HepG2 (cell line): Measurements from ENCODE around the gene MYO10. TPM values are rescaled to one million over a fixed set of nuclear protein-coding genes. Genes with fewer than 3 reads are reported as not detected.

Source experiments
- DBP ChIP-seq: sonication (generic); formaldehyde crosslinking; IDR thresholded peaks from 2 replicates; pipeline ENCODE4 v1.4.0; 2020; ENCODE audit warnings: missing genetic modification reagents; ENCODE audit errors: not compliant biosample characterization
- EED ChIP-seq: sonication (generic); formaldehyde crosslinking; IDR thresholded peaks from 2 replicates; pipeline ENCODE4 v1.5.0; 2020; ENCODE audit warnings: mild to moderate bottlenecking, missing genetic modification reagents
- GABPB1 ChIP-seq: IDR thresholded peaks from 2 replicates; pipeline ENCODE4 v1.6.1; 2016; ENCODE audit warnings: mild to moderate bottlenecking, missing genetic modification reagents, moderate library complexity, missing compliant biosample characterization
- GFI1 ChIP-seq: sonication (generic); formaldehyde crosslinking; IDR thresholded peaks from 2 replicates; pipeline ENCODE4 v1.5.0; 2020; ENCODE audit warnings: missing genetic modification reagents, mild to moderate bottlenecking, borderline replicate concordance
- GLI4 ChIP-seq: sonication (generic); formaldehyde crosslinking; IDR thresholded peaks from 2 replicates; pipeline ENCODE4 v1.5.1; 2020; ENCODE audit warnings: missing genetic modification reagents, mild to moderate bottlenecking, moderate library complexity, borderline replicate concordance
- IRF2 ChIP-seq: IDR thresholded peaks from 2 replicates; pipeline ENCODE4 v1.6.1; 2018; ENCODE audit warnings: missing genetic modification reagents, missing compliant biosample characterization
- KLF13 ChIP-seq: sonication (generic); formaldehyde crosslinking; IDR thresholded peaks from 2 replicates; pipeline ENCODE4 v1.4.0; 2020; ENCODE audit warnings: mild to moderate bottlenecking, missing genetic modification reagents
- MTA1 ChIP-seq: sonication (generic); formaldehyde crosslinking; IDR thresholded peaks from 2 replicates; pipeline ENCODE4 v1.4.0; 2020; ENCODE audit warnings: missing genetic modification reagents, mild to moderate bottlenecking, borderline replicate concordance
- NAIF1 ChIP-seq: sonication (generic); formaldehyde crosslinking; IDR thresholded peaks from 2 replicates; pipeline ENCODE4 v1.5.0; 2020; ENCODE audit warnings: mild to moderate bottlenecking, missing genetic modification reagents, borderline replicate concordance
- PAX8 ChIP-seq: sonication (generic); formaldehyde crosslinking; IDR thresholded peaks from 2 replicates; pipeline ENCODE4 v1.8.0; 2022; ENCODE audit warnings: mild to moderate bottlenecking, missing genetic modification reagents, borderline replicate concordance
- RFX5 ChIP-seq: IDR thresholded peaks from 2 replicates; pipeline ENCODE4 v1.6.1; 2011; ENCODE audit warnings: low read depth, low read length, improper control_type of control experiment
- TOE1 ChIP-seq: sonication (generic); formaldehyde crosslinking; IDR thresholded peaks from 2 replicates; pipeline ENCODE4 v1.4.0; 2020; ENCODE audit warnings: mild to moderate bottlenecking, missing genetic modification reagents
- TOPORS ChIP-seq: sonication (generic); formaldehyde crosslinking; IDR thresholded peaks from 2 replicates; pipeline ENCODE4 v1.8.0; 2023; ENCODE audit warnings: mild to moderate bottlenecking, missing genetic modification reagents
- ZBTB14 ChIP-seq: sonication (generic); formaldehyde crosslinking; IDR thresholded peaks from 2 replicates; pipeline ENCODE4 v1.4.0; 2020; ENCODE audit warnings: missing genetic modification reagents
- ZFP82 ChIP-seq: sonication (generic); formaldehyde crosslinking; IDR thresholded peaks from 2 replicates; pipeline ENCODE4 v1.5.1; 2020; ENCODE audit warnings: mild to moderate bottlenecking, missing genetic modification reagents, borderline replicate concordance
- ZFP91 ChIP-seq: sonication (generic); formaldehyde crosslinking; IDR thresholded peaks from 2 replicates; pipeline ENCODE4 v1.9.0; 2022; ENCODE audit warnings: missing genetic modification reagents, mild to moderate bottlenecking, borderline replicate concordance
- ZNF547 ChIP-seq: sonication (generic); formaldehyde crosslinking; IDR thresholded peaks from 2 replicates; pipeline ENCODE4 v1.5.1; 2020; ENCODE audit warnings: mild to moderate bottlenecking, missing genetic modification reagents
- ZNF790 ChIP-seq: sonication (generic); formaldehyde crosslinking; IDR thresholded peaks from 2 replicates; pipeline ENCODE4 v1.8.0; 2022; ENCODE audit warnings: missing genetic modification reagents, mild to moderate bottlenecking, borderline replicate concordance
- polyA plus RNA-seq, 8 experiments: library from polyadenylated mRNA; depleted of rRNA in 3 of 8; stranded (reverse) in 7 of 8; unstranded in 1 of 8; fragments of >200 nt; fragmentation: Illumina TruSeq in 4 of 8; extraction: Trizol in 4 of 8; gene quantifications; 2 replicates each; pipeline versions ENCODE4 v1.2.1 to v1.2.3, GENCODE V29; 2011 to 2016; ENCODE audit warnings: low read depth in 4 of 8, missing spikeins in 1 of 8, mixed read lengths in 1 of 8; ENCODE audit not compliant: insufficient read depth in 1 of 8
- total RNA-seq, 5 experiments: library from RNA; depleted of rRNA; stranded (reverse); fragments of >200 nt; fragmentation: Illumina TruSeq; extraction: Trizol; gene quantifications; 2 replicates each; pipeline ENCODE4 v1.2.3, GENCODE V29; 2016; ENCODE audit warnings: low read depth in 1 of 5
- TF ChIP-seq, protein P1 (sequence below): sonication (generic); formaldehyde crosslinking; IDR thresholded peaks from 2 replicates; pipeline ENCODE4 v1.5.1; 2020; ENCODE audit warnings: mild to moderate bottlenecking, missing genetic modification reagents, moderate library complexity
- TF ChIP-seq, protein P2 (sequence below): sonication (generic); formaldehyde crosslinking; IDR thresholded peaks from 2 replicates; pipeline ENCODE4 v1.5.0; 2020; ENCODE audit warnings: missing genetic modification reagents
- TF ChIP-seq, protein P3 (sequence below): sonication (generic); formaldehyde crosslinking; IDR thresholded peaks from 2 replicates; pipeline ENCODE4 v1.4.0; 2020; ENCODE audit warnings: missing genetic modification reagents
- TF ChIP-seq, protein P4 (sequence below): sonication (generic); formaldehyde crosslinking; IDR thresholded peaks from 2 replicates; pipeline ENCODE4 v1.4.0; 2020; ENCODE audit warnings: mild to moderate bottlenecking, low read depth, missing genetic modification reagents

MYO10 gene
- total and polyA plus RNA-seq, 2 of the 13 experiments (the other 11 are each of a cell fraction or from before 2014, with no cell fraction given) = 4.5 to 14.0 TPM

- TF ChIP-seq, protein P1, sequence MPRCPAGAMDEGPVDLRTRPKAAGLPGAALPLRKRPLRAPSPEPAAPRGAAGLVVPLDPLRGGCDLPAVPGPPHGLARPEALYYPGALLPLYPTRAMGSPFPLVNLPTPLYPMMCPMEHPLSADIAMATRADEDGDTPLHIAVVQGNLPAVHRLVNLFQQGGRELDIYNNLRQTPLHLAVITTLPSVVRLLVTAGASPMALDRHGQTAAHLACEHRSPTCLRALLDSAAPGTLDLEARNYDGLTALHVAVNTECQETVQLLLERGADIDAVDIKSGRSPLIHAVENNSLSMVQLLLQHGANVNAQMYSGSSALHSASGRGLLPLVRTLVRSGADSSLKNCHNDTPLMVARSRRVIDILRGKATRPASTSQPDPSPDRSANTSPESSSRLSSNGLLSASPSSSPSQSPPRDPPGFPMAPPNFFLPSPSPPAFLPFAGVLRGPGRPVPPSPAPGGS = no peak
- TF ChIP-seq, protein P2, sequence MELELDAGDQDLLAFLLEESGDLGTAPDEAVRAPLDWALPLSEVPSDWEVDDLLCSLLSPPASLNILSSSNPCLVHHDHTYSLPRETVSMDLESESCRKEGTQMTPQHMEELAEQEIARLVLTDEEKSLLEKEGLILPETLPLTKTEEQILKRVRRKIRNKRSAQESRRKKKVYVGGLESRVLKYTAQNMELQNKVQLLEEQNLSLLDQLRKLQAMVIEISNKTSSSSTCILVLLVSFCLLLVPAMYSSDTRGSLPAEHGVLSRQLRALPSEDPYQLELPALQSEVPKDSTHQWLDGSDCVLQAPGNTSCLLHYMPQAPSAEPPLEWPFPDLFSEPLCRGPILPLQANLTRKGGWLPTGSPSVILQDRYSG (CRISPR knock-in tag) = no peak
- TF ChIP-seq KLF13 (CRISPR knock-in tag) = no peak
- TF ChIP-seq GABPB1 (CRISPR knock-in tag) = no peak
- no peak for TF ChIP-seq IRF2 (CRISPR knock-in tag)
- TF ChIP-seq RFX5 = no peak
- no peak for TF ChIP-seq PAX8 (CRISPR knock-in tag)
- TF ChIP-seq NAIF1 (CRISPR knock-in tag) = no peak
- 0 out of 2 replicates have a peak, but pooled peaks have one; percentile 29 for TF ChIP-seq TOPORS (CRISPR knock-in tag)
- TF ChIP-seq GLI4 = no peak
- 0 out of 2 replicates have a peak, but pooled peaks have one; percentile 21 for TF ChIP-seq ZFP91 (CRISPR knock-in tag)
- peak; percentile 89 for TF ChIP-seq GFI1 (CRISPR knock-in tag)
- TF ChIP-seq ZNF790 (CRISPR knock-in tag) = no peak
- TF ChIP-seq, protein P3, sequence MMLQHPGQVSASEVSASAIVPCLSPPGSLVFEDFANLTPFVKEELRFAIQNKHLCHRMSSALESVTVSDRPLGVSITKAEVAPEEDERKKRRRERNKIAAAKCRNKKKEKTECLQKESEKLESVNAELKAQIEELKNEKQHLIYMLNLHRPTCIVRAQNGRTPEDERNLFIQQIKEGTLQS (CRISPR knock-in tag) = no peak
- no peak for TF ChIP-seq DBP (CRISPR knock-in tag)
- TF ChIP-seq EED (CRISPR knock-in tag) = no peak
- TF ChIP-seq ZNF547 (CRISPR knock-in tag) = no peak
- no peak for TF ChIP-seq MTA1 (CRISPR knock-in tag)
- no peak for TF ChIP-seq ZBTB14
- TF ChIP-seq, protein P4, sequence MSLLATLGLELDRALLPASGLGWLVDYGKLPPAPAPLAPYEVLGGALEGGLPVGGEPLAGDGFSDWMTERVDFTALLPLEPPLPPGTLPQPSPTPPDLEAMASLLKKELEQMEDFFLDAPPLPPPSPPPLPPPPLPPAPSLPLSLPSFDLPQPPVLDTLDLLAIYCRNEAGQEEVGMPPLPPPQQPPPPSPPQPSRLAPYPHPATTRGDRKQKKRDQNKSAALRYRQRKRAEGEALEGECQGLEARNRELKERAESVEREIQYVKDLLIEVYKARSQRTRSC (CRISPR knock-in tag) = no peak
- no peak for TF ChIP-seq TOE1
- no peak for TF ChIP-seq ZFP82 (CRISPR knock-in tag)
Measured at GRCh38 chr5:16721151-16722096, 214.7 kb downstream of the MYO10 start (continued).
